WTC11 (cell line): Measurements from ENCODE around the gene NOG. TPM values are rescaled to one million over a fixed set of nuclear protein-coding genes. Genes with fewer than 3 reads are reported as not detected.

Experiments used
- ATAC-seq: fragments of 200-7000 bp; cut with Tn5 transposase; 2 replicates; pipeline ENCODE4 v1.10.0; 2021; ENCODE audit warnings: mild to moderate bottlenecking, moderate library complexity
- CTCF ChIA-PET: fragments of 300-600 bp; sonication (Branson Sonifier 250); formaldehyde crosslinking; loops from one replicate; lab custom pipeline; 2021; ENCODE audit warnings: antibody characterized with exemption; lab: Charles Lee
- POLR2A ChIA-PET: fragments of 350-600 bp; sonication (Branson Sonifier 250); formaldehyde crosslinking; loops from one replicate; lab custom pipeline; 2021; ENCODE audit warnings: antibody characterized with exemption; lab: Charles Lee
- DNase-seq: peaks from one replicate; pipeline ENCODE4 v3.0.0; 2021; ENCODE audit warnings: low spot score
- H3K27ac Mint-ChIP-seq: 2 replicates; pipeline ENCODE4 v1.8.0; 2021; ENCODE audit warnings: mixed read lengths
- H3K27me3 Mint-ChIP-seq: 2 replicates; pipeline ENCODE4 v1.8.0; 2021; ENCODE audit warnings: low read depth, mild to moderate bottlenecking, moderate library complexity, mixed read lengths
- H3K36me3 Mint-ChIP-seq: 2 replicates; pipeline ENCODE4 v1.8.0; 2021; ENCODE audit warnings: mixed read lengths
- H3K4me1 Mint-ChIP-seq: 2 replicates; pipeline ENCODE4 v1.8.0; 2022; ENCODE audit warnings: mixed read lengths
- H3K4me3 Mint-ChIP-seq: 2 replicates; pipeline ENCODE4 v1.8.0; 2021; ENCODE audit warnings: mild to moderate bottlenecking, moderate library complexity, mixed read lengths
- H3K9me3 Mint-ChIP-seq: 2 replicates; pipeline ENCODE4 v1.8.0; 2021; ENCODE audit warnings: mixed read lengths
- CREM ChIP-seq: sonication (generic); formaldehyde crosslinking; IDR thresholded peaks from 2 replicates; pipeline ENCODE4 v1.8.1; 2022; ENCODE audit warnings: mild to moderate bottlenecking, missing genetic modification reagents, moderate library complexity
- ELF4 ChIP-seq: sonication (generic); formaldehyde crosslinking; IDR thresholded peaks from 2 replicates; pipeline ENCODE4 v1.8.1; 2022; ENCODE audit warnings: low read depth, mild to moderate bottlenecking, moderate library complexity, missing genetic modification reagents
- EMX1 ChIP-seq: fragments of 250-450 bp; sonication (Bioruptor Pico); IDR thresholded peaks from 2 replicates; pipeline ENCODE4 v1.8.0; 2021; ENCODE audit warnings: mild to moderate bottlenecking
- GRHL2 ChIP-seq: fragments of 250-450 bp; sonication (Bioruptor Pico); IDR thresholded peaks from 2 replicates; pipeline ENCODE4 v1.8.0; 2022; ENCODE audit warnings: mild to moderate bottlenecking, moderate library complexity; ENCODE audit not compliant: insufficient replicate concordance, severe bottlenecking
- GTF2I ChIP-seq: fragments of 250-450 bp; sonication (Bioruptor Pico); conservative IDR thresholded peaks from 2 replicates; pipeline ENCODE4 v1.4.0; 2021; ENCODE audit warnings: mild to moderate bottlenecking
- HMGA2 ChIP-seq: fragments of 250-450 bp; sonication (Bioruptor Pico); IDR thresholded peaks from 2 replicates; pipeline ENCODE4 v1.4.0; 2021; ENCODE audit warnings: mild to moderate bottlenecking, moderate library complexity
- IRF2 ChIP-seq: sonication (generic); formaldehyde crosslinking; IDR thresholded peaks from 2 replicates; pipeline ENCODE4 v1.8.0; 2022; ENCODE audit warnings: low read depth, missing genetic modification reagents, borderline replicate concordance
- NFE2L1 ChIP-seq: sonication (generic); formaldehyde crosslinking; IDR thresholded peaks from 2 replicates; pipeline ENCODE4 v1.8.1; 2023; ENCODE audit warnings: missing genetic modification reagents
- NR3C1 ChIP-seq: sonication (generic); formaldehyde crosslinking; conservative IDR thresholded peaks from 2 replicates; pipeline ENCODE4 v1.8.1; 2023; ENCODE audit warnings: low read depth, mild to moderate bottlenecking, missing genetic modification reagents
- SOX15 ChIP-seq: fragments of 250-450 bp; sonication (Bioruptor Pico); IDR thresholded peaks from 2 replicates; pipeline ENCODE4 v1.9.0; 2021; ENCODE audit warnings: mild to moderate bottlenecking
- ZNF396 ChIP-seq: fragments of 250-450 bp; sonication (Bioruptor Pico); IDR thresholded peaks from 2 replicates; pipeline ENCODE4 v1.8.0; 2021; ENCODE audit warnings: mild to moderate bottlenecking, moderate library complexity, borderline replicate concordance
- total RNA-seq: library from RNA; stranded (reverse); gene quantifications from 3 replicates; pipeline ENCODE4 v1.2.3, GENCODE V29; 2021
- TF ChIP-seq, protein P1 (sequence below): sonication (generic); formaldehyde crosslinking; IDR thresholded peaks from 2 replicates; pipeline ENCODE4 v1.8.0; 2022; ENCODE audit warnings: mild to moderate bottlenecking, missing genetic modification reagents
- TF ChIP-seq, protein P2 (sequence below): sonication (generic); formaldehyde crosslinking; IDR thresholded peaks from 2 replicates; pipeline ENCODE4 v1.8.1; 2022; ENCODE audit warnings: low read depth, mild to moderate bottlenecking, moderate library complexity, missing genetic modification reagents, borderline replicate concordance
- TF ChIP-seq, protein P3 (sequence below): fragments of 250-450 bp; sonication (Bioruptor Pico); IDR thresholded peaks from 2 replicates; pipeline ENCODE4 v1.9.0; 2021; ENCODE audit warnings: mild to moderate bottlenecking, borderline replicate concordance
- TF ChIP-seq, protein P4 (sequence below): sonication (generic); formaldehyde crosslinking; IDR thresholded peaks from 2 replicates; pipeline ENCODE4 v1.8.1; 2023; ENCODE audit warnings: mild to moderate bottlenecking, missing genetic modification reagents, borderline replicate concordance
- TF ChIP-seq, protein P5 (sequence below): sonication (generic); formaldehyde crosslinking; IDR thresholded peaks from 2 replicates; pipeline ENCODE4 v1.8.0; 2022; ENCODE audit warnings: missing genetic modification reagents
- TF ChIP-seq, protein P6 (sequence below): sonication (generic); formaldehyde crosslinking; IDR thresholded peaks from 2 replicates; pipeline ENCODE4 v1.8.1; 2022; ENCODE audit warnings: low read depth, missing genetic modification reagents, borderline replicate concordance

NOG gene
- total RNA-seq, 1 experiment from 2014 or later: 1.2 TPM

DNA sequence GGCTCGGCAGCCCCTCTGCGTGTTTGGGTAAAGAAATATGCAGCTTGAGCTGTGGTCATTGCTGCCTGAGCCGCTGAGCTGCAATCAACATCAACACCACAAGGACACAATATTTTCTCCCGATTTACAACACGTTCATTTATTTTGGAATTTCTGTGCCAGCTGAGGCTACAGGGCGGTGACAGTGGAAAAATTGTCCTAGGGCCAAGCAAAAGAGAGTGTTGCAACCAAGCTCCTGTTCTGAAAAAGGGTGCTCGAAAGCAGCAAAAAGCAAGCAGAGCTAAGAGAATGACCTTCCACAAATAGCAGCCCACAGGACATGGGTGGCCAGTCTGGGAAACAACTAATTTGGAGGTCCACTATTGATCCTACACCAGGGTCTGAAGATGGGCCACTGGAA, 35.4 kb upstream of the NOG start:
- Mint-ChIP-seq H3K4me3 (no peak overlapping the region), H3K36me3 (no peaks in the 10 kb centered on the region), H3K4me1 (no peaks in the 10 kb centered on the region), H3K9me3 (peaks cover 9% of the 10 kb centered on the region)
- no peak for ATAC-seq
- no peak for TF ChIP-seq EMX1 (CRISPR knock-in tag)
- TF ChIP-seq, protein P1, sequence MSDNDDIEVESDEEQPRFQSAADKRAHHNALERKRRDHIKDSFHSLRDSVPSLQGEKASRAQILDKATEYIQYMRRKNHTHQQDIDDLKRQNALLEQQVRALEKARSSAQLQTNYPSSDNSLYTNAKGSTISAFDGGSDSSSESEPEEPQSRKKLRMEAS (CRISPR knock-in tag): no peak
- TF ChIP-seq ZNF396 (CRISPR knock-in tag): no peak
- TF ChIP-seq, protein P2, sequence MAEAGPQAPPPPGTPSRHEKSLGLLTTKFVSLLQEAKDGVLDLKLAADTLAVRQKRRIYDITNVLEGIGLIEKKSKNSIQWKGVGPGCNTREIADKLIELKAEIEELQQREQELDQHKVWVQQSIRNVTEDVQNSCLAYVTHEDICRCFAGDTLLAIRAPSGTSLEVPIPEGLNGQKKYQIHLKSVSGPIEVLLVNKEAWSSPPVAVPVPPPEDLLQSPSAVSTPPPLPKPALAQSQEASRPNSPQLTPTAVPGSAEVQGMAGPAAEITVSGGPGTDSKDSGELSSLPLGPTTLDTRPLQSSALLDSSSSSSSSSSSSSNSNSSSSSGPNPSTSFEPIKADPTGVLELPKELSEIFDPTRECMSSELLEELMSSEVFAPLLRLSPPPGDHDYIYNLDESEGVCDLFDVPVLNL (CRISPR knock-in tag): no peak
- no peak for TF ChIP-seq SOX15
- no peak for TF ChIP-seq CREM (CRISPR knock-in tag)
- TF ChIP-seq, all 79 proteins: peak for 0
- no peak for DNase-seq
- no peaks in the 10 kb centered on the region for H3K27me3 Mint-ChIP-seq
- POLR2A ChIA-PET: no interaction called here
- CTCF ChIA-PET: interaction anchor here (0.8 to 1.8 kb wide), 2 partner anchors 58 to 222 kb away, joined by 4 to 6 read pairs; no protein-coding TSS in a partner anchor
- no peak overlapping the region for H3K27ac Mint-ChIP-seq

DNA sequence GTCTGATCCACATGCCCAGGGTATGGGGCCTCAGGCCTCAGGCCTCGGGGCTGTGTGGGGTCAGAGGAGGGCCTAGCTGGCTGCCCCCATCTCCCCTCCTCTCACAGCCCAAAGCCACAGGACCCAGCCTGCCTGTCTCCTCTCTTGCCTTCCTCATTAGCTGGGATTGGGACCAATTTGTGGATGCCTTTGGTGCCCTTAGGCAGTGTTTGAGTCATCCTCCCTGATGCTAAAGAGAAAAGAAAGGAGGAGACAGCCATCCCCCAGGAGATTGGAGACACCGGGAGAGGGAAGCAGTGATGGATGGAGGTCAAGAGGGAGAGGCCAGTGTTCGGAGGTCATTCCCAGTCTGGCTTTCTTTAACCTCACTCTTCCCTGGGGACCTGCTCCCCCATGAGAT, 23.3 kb upstream of the NOG start:
- no peak for DNase-seq
- Mint-ChIP-seq H3K27ac (no peak overlapping the region), H3K9me3 (no peaks in the 10 kb centered on the region), H3K36me3 (no peaks in the 10 kb centered on the region), H3K4me1 (no peaks in the 10 kb centered on the region), H3K27me3 (no peaks in the 10 kb centered on the region; the same call in 1 of the 2 replicates), H3K4me3 (no peak overlapping the region)
- ChIA-PET POLR2A (no interaction called here), CTCF (no interaction called here)
- TF ChIP-seq NFE2L1 (CRISPR knock-in tag) (no peak), HMGA2 (no peak), IRF2 (no peak), GTF2I (CRISPR knock-in tag) (no peak), ELF4 (CRISPR knock-in tag) (no peak), GRHL2 (no peak), ZNF396 (CRISPR knock-in tag) (no peak), NR3C1 (CRISPR knock-in tag) (no peak)
- TF ChIP-seq, protein P3, sequence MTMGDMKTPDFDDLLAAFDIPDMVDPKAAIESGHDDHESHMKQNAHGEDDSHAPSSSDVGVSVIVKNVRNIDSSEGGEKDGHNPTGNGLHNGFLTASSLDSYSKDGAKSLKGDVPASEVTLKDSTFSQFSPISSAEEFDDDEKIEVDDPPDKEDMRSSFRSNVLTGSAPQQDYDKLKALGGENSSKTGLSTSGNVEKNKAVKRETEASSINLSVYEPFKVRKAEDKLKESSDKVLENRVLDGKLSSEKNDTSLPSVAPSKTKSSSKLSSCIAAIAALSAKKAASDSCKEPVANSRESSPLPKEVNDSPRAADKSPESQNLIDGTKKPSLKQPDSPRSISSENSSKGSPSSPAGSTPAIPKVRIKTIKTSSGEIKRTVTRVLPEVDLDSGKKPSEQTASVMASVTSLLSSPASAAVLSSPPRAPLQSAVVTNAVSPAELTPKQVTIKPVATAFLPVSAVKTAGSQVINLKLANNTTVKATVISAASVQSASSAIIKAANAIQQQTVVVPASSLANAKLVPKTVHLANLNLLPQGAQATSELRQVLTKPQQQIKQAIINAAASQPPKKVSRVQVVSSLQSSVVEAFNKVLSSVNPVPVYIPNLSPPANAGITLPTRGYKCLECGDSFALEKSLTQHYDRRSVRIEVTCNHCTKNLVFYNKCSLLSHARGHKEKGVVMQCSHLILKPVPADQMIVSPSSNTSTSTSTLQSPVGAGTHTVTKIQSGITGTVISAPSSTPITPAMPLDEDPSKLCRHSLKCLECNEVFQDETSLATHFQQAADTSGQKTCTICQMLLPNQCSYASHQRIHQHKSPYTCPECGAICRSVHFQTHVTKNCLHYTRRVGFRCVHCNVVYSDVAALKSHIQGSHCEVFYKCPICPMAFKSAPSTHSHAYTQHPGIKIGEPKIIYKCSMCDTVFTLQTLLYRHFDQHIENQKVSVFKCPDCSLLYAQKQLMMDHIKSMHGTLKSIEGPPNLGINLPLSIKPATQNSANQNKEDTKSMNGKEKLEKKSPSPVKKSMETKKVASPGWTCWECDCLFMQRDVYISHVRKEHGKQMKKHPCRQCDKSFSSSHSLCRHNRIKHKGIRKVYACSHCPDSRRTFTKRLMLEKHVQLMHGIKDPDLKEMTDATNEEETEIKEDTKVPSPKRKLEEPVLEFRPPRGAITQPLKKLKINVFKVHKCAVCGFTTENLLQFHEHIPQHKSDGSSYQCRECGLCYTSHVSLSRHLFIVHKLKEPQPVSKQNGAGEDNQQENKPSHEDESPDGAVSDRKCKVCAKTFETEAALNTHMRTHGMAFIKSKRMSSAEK: no peak
- TF ChIP-seq, protein P4, sequence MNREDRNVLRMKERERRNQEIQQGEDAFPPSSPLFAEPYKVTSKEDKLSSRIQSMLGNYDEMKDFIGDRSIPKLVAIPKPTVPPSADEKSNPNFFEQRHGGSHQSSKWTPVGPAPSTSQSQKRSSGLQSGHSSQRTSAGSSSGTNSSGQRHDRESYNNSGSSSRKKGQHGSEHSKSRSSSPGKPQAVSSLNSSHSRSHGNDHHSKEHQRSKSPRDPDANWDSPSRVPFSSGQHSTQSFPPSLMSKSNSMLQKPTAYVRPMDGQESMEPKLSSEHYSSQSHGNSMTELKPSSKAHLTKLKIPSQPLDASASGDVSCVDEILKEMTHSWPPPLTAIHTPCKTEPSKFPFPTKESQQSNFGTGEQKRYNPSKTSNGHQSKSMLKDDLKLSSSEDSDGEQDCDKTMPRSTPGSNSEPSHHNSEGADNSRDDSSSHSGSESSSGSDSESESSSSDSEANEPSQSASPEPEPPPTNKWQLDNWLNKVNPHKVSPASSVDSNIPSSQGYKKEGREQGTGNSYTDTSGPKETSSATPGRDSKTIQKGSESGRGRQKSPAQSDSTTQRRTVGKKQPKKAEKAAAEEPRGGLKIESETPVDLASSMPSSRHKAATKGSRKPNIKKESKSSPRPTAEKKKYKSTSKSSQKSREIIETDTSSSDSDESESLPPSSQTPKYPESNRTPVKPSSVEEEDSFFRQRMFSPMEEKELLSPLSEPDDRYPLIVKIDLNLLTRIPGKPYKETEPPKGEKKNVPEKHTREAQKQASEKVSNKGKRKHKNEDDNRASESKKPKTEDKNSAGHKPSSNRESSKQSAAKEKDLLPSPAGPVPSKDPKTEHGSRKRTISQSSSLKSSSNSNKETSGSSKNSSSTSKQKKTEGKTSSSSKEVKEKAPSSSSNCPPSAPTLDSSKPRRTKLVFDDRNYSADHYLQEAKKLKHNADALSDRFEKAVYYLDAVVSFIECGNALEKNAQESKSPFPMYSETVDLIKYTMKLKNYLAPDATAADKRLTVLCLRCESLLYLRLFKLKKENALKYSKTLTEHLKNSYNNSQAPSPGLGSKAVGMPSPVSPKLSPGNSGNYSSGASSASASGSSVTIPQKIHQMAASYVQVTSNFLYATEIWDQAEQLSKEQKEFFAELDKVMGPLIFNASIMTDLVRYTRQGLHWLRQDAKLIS (CRISPR knock-in tag): no peak
- TF ChIP-seq, protein P5, sequence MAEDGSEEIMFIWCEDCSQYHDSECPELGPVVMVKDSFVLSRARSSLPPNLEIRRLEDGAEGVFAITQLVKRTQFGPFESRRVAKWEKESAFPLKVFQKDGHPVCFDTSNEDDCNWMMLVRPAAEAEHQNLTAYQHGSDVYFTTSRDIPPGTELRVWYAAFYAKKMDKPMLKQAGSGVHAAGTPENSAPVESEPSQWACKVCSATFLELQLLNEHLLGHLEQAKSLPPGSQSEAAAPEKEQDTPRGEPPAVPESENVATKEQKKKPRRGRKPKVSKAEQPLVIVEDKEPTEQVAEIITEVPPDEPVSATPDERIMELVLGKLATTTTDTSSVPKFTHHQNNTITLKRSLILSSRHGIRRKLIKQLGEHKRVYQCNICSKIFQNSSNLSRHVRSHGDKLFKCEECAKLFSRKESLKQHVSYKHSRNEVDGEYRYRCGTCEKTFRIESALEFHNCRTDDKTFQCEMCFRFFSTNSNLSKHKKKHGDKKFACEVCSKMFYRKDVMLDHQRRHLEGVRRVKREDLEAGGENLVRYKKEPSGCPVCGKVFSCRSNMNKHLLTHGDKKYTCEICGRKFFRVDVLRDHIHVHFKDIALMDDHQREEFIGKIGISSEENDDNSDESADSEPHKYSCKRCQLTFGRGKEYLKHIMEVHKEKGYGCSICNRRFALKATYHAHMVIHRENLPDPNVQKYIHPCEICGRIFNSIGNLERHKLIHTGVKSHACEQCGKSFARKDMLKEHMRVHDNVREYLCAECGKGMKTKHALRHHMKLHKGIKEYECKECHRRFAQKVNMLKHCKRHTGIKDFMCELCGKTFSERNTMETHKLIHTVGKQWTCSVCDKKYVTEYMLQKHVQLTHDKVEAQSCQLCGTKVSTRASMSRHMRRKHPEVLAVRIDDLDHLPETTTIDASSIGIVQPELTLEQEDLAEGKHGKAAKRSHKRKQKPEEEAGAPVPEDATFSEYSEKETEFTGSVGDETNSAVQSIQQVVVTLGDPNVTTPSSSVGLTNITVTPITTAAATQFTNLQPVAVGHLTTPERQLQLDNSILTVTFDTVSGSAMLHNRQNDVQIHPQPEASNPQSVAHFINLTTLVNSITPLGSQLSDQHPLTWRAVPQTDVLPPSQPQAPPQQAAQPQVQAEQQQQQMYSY (CRISPR knock-in tag): no peak
- TF ChIP-seq, protein P6, sequence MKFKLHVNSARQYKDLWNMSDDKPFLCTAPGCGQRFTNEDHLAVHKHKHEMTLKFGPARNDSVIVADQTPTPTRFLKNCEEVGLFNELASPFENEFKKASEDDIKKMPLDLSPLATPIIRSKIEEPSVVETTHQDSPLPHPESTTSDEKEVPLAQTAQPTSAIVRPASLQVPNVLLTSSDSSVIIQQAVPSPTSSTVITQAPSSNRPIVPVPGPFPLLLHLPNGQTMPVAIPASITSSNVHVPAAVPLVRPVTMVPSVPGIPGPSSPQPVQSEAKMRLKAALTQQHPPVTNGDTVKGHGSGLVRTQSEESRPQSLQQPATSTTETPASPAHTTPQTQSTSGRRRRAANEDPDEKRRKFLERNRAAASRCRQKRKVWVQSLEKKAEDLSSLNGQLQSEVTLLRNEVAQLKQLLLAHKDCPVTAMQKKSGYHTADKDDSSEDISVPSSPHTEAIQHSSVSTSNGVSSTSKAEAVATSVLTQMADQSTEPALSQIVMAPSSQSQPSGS (CRISPR knock-in tag): no peak
- no peak for ATAC-seq
